Right lobe of liver (tissue), 4 donors: ENCODE data around the gene PHYH.

Experiments used
- POLR2A ChIP-seq: fragments of 450-650 bp; IDR thresholded peaks from one replicate; pipeline ENCODE4 v1.6.1; 2017; ENCODE audit warnings: antibody characterized with exemption, mild to moderate bottlenecking
- TF ChIP-seq, protein P1 (sequence below), 4 donors: fragments of 200-600 bp in 3 of 4; fragments of 450-650 bp in 1 of 4; IDR thresholded peaks; one replicate each; pipeline versions ENCODE4 v1.5.1 to v1.8.0; 2016 to 2022; ENCODE audit warnings: antibody characterized with exemption in 4 of 4, mild to moderate bottlenecking in 2 of 4
- donor health status: DM: no; HTN: no; CAD: no.
- donor health status: DM: no; HTN: no; CAD: no.
- donor health status: DM: no; HTN: yes; CAD: no.

DNA sequence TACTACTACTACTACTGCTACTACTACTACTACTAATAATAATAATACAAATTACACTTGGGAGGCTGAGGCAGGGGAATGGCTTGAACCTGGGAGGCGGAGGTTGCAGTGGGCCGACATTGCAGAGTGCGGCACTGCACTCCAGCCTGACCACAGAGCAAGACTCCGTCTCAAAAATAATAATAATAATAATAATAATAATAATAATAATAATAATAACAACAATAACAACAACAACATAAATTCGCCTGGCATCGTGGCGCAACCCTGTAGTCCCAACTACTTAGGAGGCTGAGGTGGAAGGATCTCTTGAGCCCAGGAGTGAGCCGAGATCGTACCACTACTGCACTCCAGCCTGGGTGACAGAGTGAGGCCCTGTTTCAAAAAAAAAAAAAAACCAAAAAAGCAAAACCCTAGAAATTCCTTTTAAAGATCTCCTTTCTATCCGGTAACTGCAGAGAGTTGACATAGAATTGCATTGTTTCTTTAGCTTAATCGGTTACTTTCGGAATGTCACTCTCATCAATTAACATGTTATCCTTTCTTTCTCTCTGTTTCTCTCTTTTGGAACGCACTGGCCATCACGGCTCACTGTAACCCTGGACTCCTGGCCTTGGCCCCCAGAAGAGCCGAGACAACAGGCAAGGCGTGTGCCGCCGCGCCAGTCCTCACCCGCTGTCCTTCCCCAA lies 972 bp downstream of the PHYH start:
- TF ChIP-seq, protein P1, sequence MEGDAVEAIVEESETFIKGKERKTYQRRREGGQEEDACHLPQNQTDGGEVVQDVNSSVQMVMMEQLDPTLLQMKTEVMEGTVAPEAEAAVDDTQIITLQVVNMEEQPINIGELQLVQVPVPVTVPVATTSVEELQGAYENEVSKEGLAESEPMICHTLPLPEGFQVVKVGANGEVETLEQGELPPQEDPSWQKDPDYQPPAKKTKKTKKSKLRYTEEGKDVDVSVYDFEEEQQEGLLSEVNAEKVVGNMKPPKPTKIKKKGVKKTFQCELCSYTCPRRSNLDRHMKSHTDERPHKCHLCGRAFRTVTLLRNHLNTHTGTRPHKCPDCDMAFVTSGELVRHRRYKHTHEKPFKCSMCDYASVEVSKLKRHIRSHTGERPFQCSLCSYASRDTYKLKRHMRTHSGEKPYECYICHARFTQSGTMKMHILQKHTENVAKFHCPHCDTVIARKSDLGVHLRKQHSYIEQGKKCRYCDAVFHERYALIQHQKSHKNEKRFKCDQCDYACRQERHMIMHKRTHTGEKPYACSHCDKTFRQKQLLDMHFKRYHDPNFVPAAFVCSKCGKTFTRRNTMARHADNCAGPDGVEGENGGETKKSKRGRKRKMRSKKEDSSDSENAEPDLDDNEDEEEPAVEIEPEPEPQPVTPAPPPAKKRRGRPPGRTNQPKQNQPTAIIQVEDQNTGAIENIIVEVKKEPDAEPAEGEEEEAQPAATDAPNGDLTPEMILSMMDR (IDR thresholded peaks at IDR 0.05): no peak
- no peak for TF ChIP-seq POLR2A
